NCI-H2107 treated with DMSO at 0.1 percent for 48 hours (cell line): Measurements from ENCODE around the gene BCL11B.
A peak's percentile ranks its signal among the peaks of the same experiment; 100 is the strongest.

Source experiments
- DNase-seq: peaks from one replicate; lab custom pipeline; 2025; ENCODE audit not compliant: unreplicated experiment; lab: John Stamatoyannopoulos, UW

Gene BCL11B

GRCh38 chr14:99287269-99287942 is 15.4 kb upstream of the BCL11B start:
- DNase-seq = no peak

GRCh38 chr14:99286761-99287160 is 14.8 kb upstream of the BCL11B start:
- no peak for DNase-seq

- no peak for DNase-seq
Observed at GRCh38 chr14:99284254-99285004, 12.4 kb upstream of the BCL11B start.

- DNase-seq = no peak
Observed at GRCh38 chr14:99282261-99283050, 10.5 kb upstream of the BCL11B start.

- DNase-seq = no peak
Observed at GRCh38 chr14:99281396-99281795, 9.4 kb upstream of the BCL11B start.

- no peak for DNase-seq
Observed at GRCh38 chr14:99280852-99281251, 8.9 kb upstream of the BCL11B start.

GRCh38 chr14:99280066-99280731 is 8.2 kb upstream of the BCL11B start:
- DNase-seq = no peak

GRCh38 chr14:99278836-99279235 is 6.8 kb upstream of the BCL11B start:
- DNase-seq = no peak

- DNase-seq = no peak
Observed at GRCh38 chr14:99277530-99277929, 5.5 kb upstream of the BCL11B start.

GRCh38 chr14:99276482-99276881 is 4.5 kb upstream of the BCL11B start:
- no peak for DNase-seq

GRCh38 chr14:99275222-99275584 is 3.2 kb upstream of the BCL11B start:
- no peak for DNase-seq

- peak; percentile 93 for DNase-seq
Observed at GRCh38 chr14:99274346-99275221, 2.6 kb upstream of the BCL11B start.

- DNase-seq = no peak
Observed at GRCh38 chr14:99273766-99274345, 1.9 kb upstream of the BCL11B start.

- DNase-seq = peak; percentile 80
Observed at GRCh38 chr14:99272899-99273765, 1.1 kb upstream of the BCL11B start.

GRCh38 chr14:99272632-99272898 is 568 bp upstream of the BCL11B start:
- DNase-seq = no peak

GRCh38 chr14:99271221-99271941 is 616 bp downstream of the BCL11B start:
- no peak for DNase-seq

- DNase-seq = peak; percentile 64
Observed at GRCh38 chr14:99270458-99271220, 1.4 kb downstream of the BCL11B start.
